Pancreas (tissue), 10 donors: ENCODE results near the gene SLC35G1. TPM values are rescaled to one million over a fixed set of nuclear protein-coding genes. Genes with fewer than 3 reads are reported as not detected.

Source experiments
- ATAC-seq, 4 donors: fragments of 200-7000 bp; cut with Tn5 transposase; one replicate each; pipeline versions ENCODE4 v1.8.0 to v1.9.1; 2020; ENCODE audit warnings: mild to moderate bottlenecking in 4 of 4, moderate library complexity in 4 of 4
- DNase-seq, 6 donors: peaks; one replicate each; pipeline ENCODE4 v3.0.0-alpha.2; 2020
- FAIRE-seq: peaks from 2 replicates; lab custom pipeline; 2012; peaks lifted over from hg19 to GRCh38; lab: Jason Lieb, UNC
- H3K27ac ChIP-seq, 4 donors: fragments of 200-600 bp; sonication (generic); 1 replicate in 3 of 4; 2 replicates in 1 of 4; pipeline versions ENCODE4 v1.5.0 to v1.8.0; 2020
- H3K27me3 ChIP-seq, 4 donors: fragments of 200-600 bp; one replicate each; pipeline ENCODE4 v1.8.0; 2021
- H3K36me3 ChIP-seq, 3 donors: fragments of 200-600 bp; sonication (generic) in 1 of 3; one replicate each; pipeline versions ENCODE4 v1.5.0 to v1.8.0; 2020 to 2021
- H3K4me1 ChIP-seq, 3 donors: fragments of 200-600 bp; one replicate each; pipeline ENCODE4 v1.8.0; 2021
- H3K4me3 ChIP-seq, 4 donors: fragments of 200-600 bp; sonication (generic) in 2 of 4; one replicate each; pipeline versions ENCODE4 v1.5.0 to v1.8.0; 2020 to 2021
- H3K9me3 ChIP-seq, 4 donors: fragments of 200-600 bp; one replicate each; pipeline ENCODE4 v1.8.0; 2021
- CTCF ChIP-seq, 4 donors: fragments of 200-600 bp; sonication (generic) in 3 of 4; IDR thresholded peaks; one replicate each; pipeline versions ENCODE4 v1.5.0 to v1.8.0; 2021; ENCODE audit warnings: antibody characterized with exemption in 4 of 4
- WGBS, 2 donors: extraction: QIAGEN DNeasy Blood & Tissue Kit; methylation state at CpG; one replicate each; pipeline ENCODE4 v1.1.7; 2013; 5-methylcytosine and 5-hydroxymethylcytosine counted together
- intact Hi-C, 3 donors: fragments of 100-400 bp; cut with DNase I; formaldehyde crosslinking; loops; one replicate each; pipeline versions ENCODE4 v1.11.1 to v1.14.2; 2022
- polyA plus RNA-seq, 2 donors: library from polyadenylated mRNA; stranded (reverse); fragments of 200-250 nt; gene quantifications; one replicate each; pipeline ENCODE4 v1.2.3, GENCODE V29; 2013
- total RNA-seq, 6 donors: library from RNA; stranded (reverse); fragmentation: NEBNext Ultra II Directional in 4 of 6; extraction: Animal tissue kit (Norgen Biotek cat#: 25700) in 4 of 6; gene quantifications; one replicate each; pipeline versions ENCODE4 v1.2.1 to v1.2.4, GENCODE V29; 2021 to 2023
- donor health status: healthy with polysubstance abuse.
- donor health status: DM: no; HTN: no; CAD: no; lungs with moderate emphysema.
- donor health status: DM: no; HTN: no; CAD: no.
- donor health status: control.
- donor health status: control.
- donor health status: Bipolar disorder and iron deficiency.
- donor health status: DM: yes; HTN: yes; CAD: no.
- donor health status: DM: no; HTN: no; CAD: no.
- donor health status: DM: no; HTN: no; CAD: no.
- donor health status: DM: yes; HTN: yes; CAD: no.

The SLC35G1 gene
- total and polyA plus RNA-seq, 8 donors = 1.4 to 11.0 (median 4.9) TPM

- DNase-seq = no peak
These were observed 23.2 kb downstream of the SLC35G1 start for GRCh38 chr10:93917064-93917391.

DNA sequence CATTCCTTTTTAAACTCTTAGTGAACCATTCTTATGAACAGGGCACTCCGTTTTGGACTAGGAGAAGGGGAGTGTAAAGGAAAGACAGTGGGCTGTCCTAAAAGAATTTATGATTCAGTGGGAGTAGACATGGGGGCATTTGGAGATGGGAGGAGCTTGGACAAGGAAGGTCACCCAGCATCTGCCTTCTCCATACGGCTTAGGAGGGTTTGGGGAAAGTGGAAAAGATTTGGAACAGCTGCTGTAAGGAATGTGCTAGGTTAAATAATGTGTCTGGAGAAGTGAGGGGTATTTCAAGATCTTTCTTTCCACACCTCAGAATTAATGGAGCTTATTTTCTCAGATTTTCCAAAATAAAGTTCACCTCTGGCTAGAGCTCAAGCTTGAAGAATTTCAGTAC is 24.0 kb downstream of the SLC35G1 start:
- no peaks in the 10 kb centered on the region for H3K9me3 ChIP-seq
- no peaks in the 10 kb centered on the region for H3K4me1 ChIP-seq
- FAIRE-seq (no peak), ATAC-seq (no peak), DNase-seq (no peak)
- 81 to 84% methylated on average over 2 of the region's 2 CpGs for WGBS, 2 donors
- intact Hi-C loops = loop anchor here in 2 of 3 donors (5.0 to 10.0 kb wide), 2 partner anchors 404 to 407 kb away; no protein-coding TSS in a partner anchor
- no peaks in the 10 kb centered on the region for H3K27me3 ChIP-seq
- no peaks in the 10 kb centered on the region for H3K36me3 ChIP-seq
- no peak for TF ChIP-seq CTCF (IDR thresholded peaks at IDR 0.05)
- H3K27ac ChIP-seq = no peak overlapping the region
- no peak overlapping the region for H3K4me3 ChIP-seq

More at GRCh38 chr10:93917064-93917391, 23.2 kb downstream of the SLC35G1 start:
- ATAC-seq (peak; percentile 69 to 81 (median 78)), FAIRE-seq (no peak)
- Histone ChIP-seq H3K4me1 (peaks cover 0 to 7% (median 0%) of the 10 kb centered on the region in 3 donors), H3K9me3 (no peaks in the 10 kb centered on the region), H3K4me3 (peak overlapping the region in 2 of 4 donors; percentile 12 to 40), H3K27me3 (no peaks in the 10 kb centered on the region), H3K27ac (no peak overlapping the region), H3K36me3 (no peaks in the 10 kb centered on the region)
- intact Hi-C loops = loop anchor here in 2 of 3 donors (5.0 to 10.0 kb wide), 2 partner anchors 405 to 408 kb away; no protein-coding TSS in a partner anchor
- 38 to 49% methylated on average over 10 of the region's 10 CpGs for WGBS, 2 donors
- no peak for TF ChIP-seq CTCF (IDR thresholded peaks at IDR 0.05)

DNA sequence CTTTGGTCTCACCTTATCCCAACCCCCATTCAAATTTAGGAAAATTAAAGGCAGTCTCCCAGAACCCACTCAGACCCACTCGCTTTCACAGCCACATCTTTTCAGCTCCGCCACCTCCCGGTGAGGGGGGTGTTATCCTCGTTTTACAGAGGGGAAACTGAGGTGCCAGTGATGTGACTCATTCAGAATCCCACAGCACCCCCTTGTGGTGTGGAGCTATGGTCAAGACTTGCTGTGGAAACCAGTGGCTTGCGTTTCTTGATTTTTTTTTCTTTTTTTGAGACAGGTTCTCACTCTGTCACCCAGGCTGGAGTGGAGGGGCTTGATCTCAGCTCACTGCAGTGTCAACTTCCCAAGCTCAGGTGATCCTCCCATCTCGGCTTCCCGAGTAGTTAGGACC is 27.6 kb downstream of the SLC35G1 start:
- no peak overlapping the region for H3K4me3 ChIP-seq
- intact Hi-C loops = no loop called here
- no peaks in the 10 kb centered on the region for H3K27me3 ChIP-seq
- H3K27ac ChIP-seq = no peak overlapping the region
- ATAC-seq (peak in 1 of 4 donors; percentile 33), DNase-seq (peak in 2 of 6 donors; percentile 20 to 30), FAIRE-seq (no peak)
- no peak for TF ChIP-seq CTCF (IDR thresholded peaks at IDR 0.05)
- 76 to 80% methylated on average over 7 of the region's 7 CpGs for WGBS, 2 donors
- H3K36me3 ChIP-seq = no peaks in the 10 kb centered on the region
- H3K4me1 ChIP-seq = no peaks in the 10 kb centered on the region
- no peaks in the 10 kb centered on the region for H3K9me3 ChIP-seq

DNA sequence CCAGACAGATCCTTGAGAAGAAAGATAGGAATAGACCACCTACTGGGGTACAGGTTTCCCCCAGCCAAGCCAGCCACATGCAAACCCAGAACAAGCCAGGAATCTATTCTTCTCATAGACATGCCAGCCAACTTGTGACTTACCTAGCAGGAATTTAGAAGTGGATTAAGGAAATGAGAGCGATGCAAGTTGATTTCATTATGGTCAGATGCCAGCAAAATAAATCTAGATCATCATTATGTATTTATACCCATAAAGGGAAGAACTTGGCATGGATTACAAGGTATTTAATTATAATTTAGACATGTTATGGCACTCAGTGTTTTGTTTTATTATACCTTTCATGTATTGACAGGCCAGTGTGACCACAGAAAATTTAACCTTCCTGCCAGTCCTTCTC is 32.8 kb downstream of the SLC35G1 start:
- FAIRE-seq = no peak
- intact Hi-C loops = no loop called here

More for the DNA sequence above, 32.8 kb downstream of the SLC35G1 start:
- Histone ChIP-seq H3K4me1 (no peaks in the 10 kb centered on the region), H3K36me3 (no peaks in the 10 kb centered on the region), H3K9me3 (no peaks in the 10 kb centered on the region), H3K27me3 (no peaks in the 10 kb centered on the region), H3K4me3 (no peak overlapping the region), H3K27ac (no peak overlapping the region)
- ATAC-seq (no peak), DNase-seq (no peak)
- WGBS, 2 donors = 82 to 83% methylated on average over 1 of the region's 1 CpG
- no peak for TF ChIP-seq CTCF (IDR thresholded peaks at IDR 0.05)
